GM12874 (cell line): ENCODE measurements around the gene UBTD2.

ENCODE experiments used
- CTCF ChIP-seq: IDR thresholded peaks from 2 replicates; pipeline ENCODE4 v1.5.1; 2011; ENCODE audit warnings: low read depth, mild to moderate bottlenecking, control low read depth, low read length, moderate library complexity; ENCODE audit not compliant: insufficient read depth

UBTD2 gene

GRCh38 chr5:172177176-172177575, 106.4 kb downstream of the UBTD2 start:
- TF ChIP-seq CTCF: no peak

- TF ChIP-seq CTCF: no peak
These were observed 108.3 kb downstream of the UBTD2 start for GRCh38 chr5:172175263-172175719.

GRCh38 chr5:172173564-172174153, 109.9 kb downstream of the UBTD2 start:
- TF ChIP-seq CTCF: no peak

- TF ChIP-seq CTCF: no peak
These were observed 110.5 kb downstream of the UBTD2 start for GRCh38 chr5:172172912-172173563.

GRCh38 chr5:172171118-172171517, 112.4 kb downstream of the UBTD2 start:
- no peak for TF ChIP-seq CTCF

- no peak for TF ChIP-seq CTCF
These were observed 113.3 kb downstream of the UBTD2 start for GRCh38 chr5:172170251-172170701.

- no peak for TF ChIP-seq CTCF
These were observed 114.3 kb downstream of the UBTD2 start for GRCh38 chr5:172169216-172169615.
